Measurements from ENCODE around the gene EREG. TPM values are rescaled to one million over a fixed set of nuclear protein-coding genes. Genes with fewer than 3 reads are reported as not detected.

Gene EREG
- polyA plus RNA-seq, 2 of the 4 experiments (the other 2 are of a cell fraction): 34.0 to 102 TPM

GRCh38 chr4:74426101-74426500, 61.2 kb downstream of the EREG start:
- no peaks in the 10 kb centered on the region for H3K9me3 ChIP-seq
- H3K4me3 ChIP-seq: no peak overlapping the region
- 0 out of 6 replicates have a peak, but pooled peaks of 1 of the 2 experiments have one; percentile 24 for ATAC-seq
- peak; percentile 32 for FAIRE-seq
- TF ChIP-seq MAX (IDR thresholded peaks at IDR 0.05) (no peak), CHD4 (IDR thresholded peaks at IDR 0.05; ENCODE audit: borderline replicate concordance) (no peak)
- no peak for DNase-seq (ENCODE audit: low read depth in 1 of 2, low spot score in 1 of 2)
- peaks cover 9% of the 10 kb centered on the region; the same call in 1 of the 3 replicates for H3K4me1 ChIP-seq
- CTCF ChIA-PET: interaction anchor here (1.2 to 1.3 kb wide), 2 partner anchors 9 to 18 kb away, joined by 3 to 4 read pairs; partner anchors contain the start of gene AREG
- POLR2A ChIA-PET: no interaction called here
- H3K27ac ChIP-seq: no peak overlapping the region
- H3K4me2 ChIP-seq: no peak overlapping the region
- WGBS (ENCODE audit: missing lambda C conversion rate): 59% methylated on average over 1 of the region's 1 CpG

GRCh38 chr4:74428276-74428675, 63.3 kb downstream of the EREG start:
- peaks cover 4% of the 10 kb centered on the region; the same call in 1 of the 3 replicates for H3K4me1 ChIP-seq
- ATAC-seq (no peak), FAIRE-seq (no peak), DNase-seq (ENCODE audit: low read depth in 1 of 2, low spot score in 1 of 2) (no peak)
- TF ChIP-seq POLR2A (IDR thresholded peaks at IDR 0.05; ENCODE audit: low read length): no peak
- TF ChIP-seq RARB (CRISPR knock-in tag; IDR thresholded peaks at IDR 0.05): no peak
- TF ChIP-seq MAX (IDR thresholded peaks at IDR 0.05): no peak
- no peak for TF ChIP-seq EHF (CRISPR knock-in tag; IDR thresholded peaks at IDR 0.05)
- no peak for TF ChIP-seq KDM1A (IDR thresholded peaks at IDR 0.05; ENCODE audit: low read depth)
- no peak for TF ChIP-seq ESRRA (IDR thresholded peaks at IDR 0.05; ENCODE audit: borderline replicate concordance, low read length)
- TF ChIP-seq BCL3 (IDR thresholded peaks at IDR 0.05): no peak
- no peak for TF ChIP-seq BHLHE40 (IDR thresholded peaks at IDR 0.05; ENCODE audit: low read depth, low read length)
- no peak for TF ChIP-seq PBX3 (IDR thresholded peaks at IDR 0.05)
- no peak for TF ChIP-seq POLR2AphosphoS2 (conservative IDR thresholded peaks at IDR 0.05; ENCODE audit: low read length)
- TF ChIP-seq ZSCAN20 (CRISPR knock-in tag; IDR thresholded peaks at IDR 0.05): no peak
- TF ChIP-seq EHMT2 (IDR thresholded peaks at IDR 0.05; ENCODE audit: low read depth): no peak
- no peak for TF ChIP-seq RFX5 (IDR thresholded peaks at IDR 0.05)
- TF ChIP-seq FOSB (CRISPR knock-in tag; IDR thresholded peaks at IDR 0.05): no peak
- TF ChIP-seq ZC3H11A (IDR thresholded peaks at IDR 0.05): no peak
- TF ChIP-seq USF2 (IDR thresholded peaks at IDR 0.05): no peak
- TF ChIP-seq SREBF2 (IDR thresholded peaks at IDR 0.05): no peak
- no peak for TF ChIP-seq FOSL2 (IDR thresholded peaks at IDR 0.05)
- no peak for TF ChIP-seq FOSL2 (CRISPR knock-in tag; IDR thresholded peaks at IDR 0.05)
- no peak overlapping the region for H3K4me3 ChIP-seq
- POLR2A ChIA-PET: no interaction called here
- H3K4me2 ChIP-seq: no peak overlapping the region
- CTCF ChIA-PET: interaction anchor here (1.4 kb wide), 1 partner anchor 10 kb away, joined by 5 read pairs; no protein-coding TSS in a partner anchor
- no peak overlapping the region for H3K27ac ChIP-seq
- no peaks in the 10 kb centered on the region for H3K9me3 ChIP-seq

GRCh38 chr4:74431113-74431826, 66.3 kb downstream of the EREG start:
- ChIA-PET CTCF (interaction anchor here (1.1 kb wide), 1 partner anchor 191 kb away, joined by 3 read pairs; no protein-coding TSS in a partner anchor), POLR2A (no interaction called here)
- FAIRE-seq (no peak), ATAC-seq (no peak), DNase-seq (ENCODE audit: low read depth in 1 of 2, low spot score in 1 of 2) (no peak)
- H3K27ac ChIP-seq: no peak overlapping the region
- no peaks in the 10 kb centered on the region for H3K9me3 ChIP-seq
- no peak overlapping the region for H3K4me3 ChIP-seq
- H3K4me2 ChIP-seq: no peak overlapping the region
- WGBS (ENCODE audit: missing lambda C conversion rate): 78% methylated on average over 11 of the region's 11 CpGs
- TF ChIP-seq CHD4 (IDR thresholded peaks at IDR 0.05; ENCODE audit: borderline replicate concordance): no peak
- TF ChIP-seq PHF8 (IDR thresholded peaks at IDR 0.05; ENCODE audit: borderline replicate concordance, low read depth): no peak
- TF ChIP-seq FOSL2 (IDR thresholded peaks at IDR 0.05): no peak
- no peak for TF ChIP-seq FOSL2 (CRISPR knock-in tag; IDR thresholded peaks at IDR 0.05)
- no peak for TF ChIP-seq SMC3 (IDR thresholded peaks at IDR 0.05)
- no peaks in the 10 kb centered on the region for H3K4me1 ChIP-seq

All from A549 (cell line).